Thoracic aorta (tissue), 2 donors: Measurements from ENCODE around the gene LAMC3. TPM values are rescaled to one million over a fixed set of nuclear protein-coding genes. Genes with fewer than 3 reads are reported as not detected.

Experiments used
- ATAC-seq: fragments of 150-250 bp; one replicate; pipeline ENCODE4 v1.8.0; 2017; ENCODE audit warnings: low read depth; ENCODE audit not compliant: insufficient number of reproducible peaks, low FRiP score
- DNase-seq: peaks from one replicate; pipeline ENCODE4 v3.0.0-alpha.2; 2020; ENCODE audit warnings: low spot score
- H3K27ac ChIP-seq, 2 donors: fragments of 200-600 bp; sonication (generic); 1 replicate in 1 of 2; 2 replicates in 1 of 2; pipeline ENCODE4 v1.5.1; 2016; ENCODE audit warnings: mild to moderate bottlenecking in 2 of 2, moderate library complexity in 2 of 2
- H3K27me3 ChIP-seq: fragments of 200-600 bp; sonication (generic); replicated peaks from 2 replicates; pipeline ENCODE4 v1.6.0; 2016; ENCODE audit warnings: mild to moderate bottlenecking; ENCODE audit not compliant: insufficient read depth
- H3K36me3 ChIP-seq: fragments of 200-600 bp; sonication (generic); one replicate; pipeline ENCODE4 v1.5.1; 2016
- H3K4me1 ChIP-seq, 2 donors: fragments of 200-600 bp; sonication (generic); 1 replicate in 1 of 2; 2 replicates in 1 of 2; pipeline versions ENCODE4 v1.5.1 to v1.6.0; 2016; ENCODE audit warnings: low read depth in 2 of 2, mild to moderate bottlenecking in 1 of 2; ENCODE audit not compliant: control insufficient read depth in 1 of 2
- H3K4me3 ChIP-seq: fragments of 200-600 bp; sonication (generic); 2 replicates; pipeline ENCODE4 v1.5.1; 2016; ENCODE audit warnings: mild to moderate bottlenecking
- H3K9me3 ChIP-seq: fragments of 200-600 bp; sonication (generic); 2 replicates; pipeline ENCODE4 v1.5.1; 2016
- CTCF ChIP-seq: fragments of 200-600 bp; sonication (generic); IDR thresholded peaks from one replicate; pipeline ENCODE4 v1.5.1; 2019; ENCODE audit warnings: antibody characterized with exemption
- total RNA-seq, 2 donors: library from RNA; depleted of rRNA; stranded (reverse); fragments of >200 nt; gene quantifications; one replicate each; pipeline versions ENCODE4 v1.1.0 to v1.2.3, GENCODE V29; 2016

LAMC3 gene
- total RNA-seq, 2 donors from 2014 or later, result 0.54 to 2.8 TPM

GRCh38 chr9:131013015-131013755 is 4.2 kb downstream of the LAMC3 start:
- Histone ChIP-seq H3K36me3 (no peaks in the 10 kb centered on the region), H3K9me3 (no peaks in the 10 kb centered on the region), H3K27me3 (no peaks in the 10 kb centered on the region), H3K4me1 (peaks cover 0 to 9% of the 10 kb centered on the region in 2 donors), H3K27ac (no peak overlapping the region), H3K4me3 (no peak overlapping the region)
- DNase-seq (no peak), ATAC-seq (no peak)
- no peak for TF ChIP-seq CTCF

- no peak overlapping the region for H3K27ac ChIP-seq
- H3K9me3 ChIP-seq, result no peaks in the 10 kb centered on the region
- DNase-seq, result no peak
- H3K27me3 ChIP-seq, result no peaks in the 10 kb centered on the region
- no peaks in the 10 kb centered on the region for H3K36me3 ChIP-seq
- no peak for TF ChIP-seq CTCF
- no peak for ATAC-seq
- H3K4me3 ChIP-seq, result no peak overlapping the region
- peaks cover 0 to 5% of the 10 kb centered on the region in 2 donors for H3K4me1 ChIP-seq
These were observed 5.0 kb downstream of the LAMC3 start for GRCh38 chr9:131013771-131014676.

- TF ChIP-seq CTCF, result no peak
- no peaks in the 10 kb centered on the region for H3K9me3 ChIP-seq
- no peak for ATAC-seq
- H3K27ac ChIP-seq, result no peak overlapping the region
- H3K4me3 ChIP-seq, result no peak overlapping the region
- no peaks in the 10 kb centered on the region for H3K36me3 ChIP-seq
- peaks cover 0 to 9% of the 10 kb centered on the region in 2 donors for H3K4me1 ChIP-seq
- H3K27me3 ChIP-seq, result no peaks in the 10 kb centered on the region
- DNase-seq, result no peak
These were observed 6.1 kb downstream of the LAMC3 start for GRCh38 chr9:131015112-131015511.

- Histone ChIP-seq H3K4me3 (no peak overlapping the region), H3K4me1 (peaks cover 0 to 10% of the 10 kb centered on the region in 2 donors), H3K9me3 (no peaks in the 10 kb centered on the region), H3K27ac (no peak overlapping the region), H3K36me3 (no peaks in the 10 kb centered on the region), H3K27me3 (no peaks in the 10 kb centered on the region)
- TF ChIP-seq CTCF, result no peak
- DNase-seq (no peak), ATAC-seq (no peak)
These were observed 7.0 kb downstream of the LAMC3 start for GRCh38 chr9:131015876-131016397.

GRCh38 chr9:131017067-131017466 is 8.1 kb downstream of the LAMC3 start:
- no peak for TF ChIP-seq CTCF
- Histone ChIP-seq H3K9me3 (no peaks in the 10 kb centered on the region), H3K27ac (peak overlapping the region in 1 of 2 donors; percentile 39), H3K36me3 (no peaks in the 10 kb centered on the region), H3K27me3 (no peaks in the 10 kb centered on the region), H3K4me3 (no peak overlapping the region), H3K4me1 (peaks cover 0 to 10% of the 10 kb centered on the region in 2 donors)
- ATAC-seq (no peak), DNase-seq (no peak)
